Karpas-422 (cell line): ENCODE results near the gene JAGN1. TPM values are rescaled to one million over a fixed set of nuclear protein-coding genes. Genes with fewer than 3 reads are reported as not detected.
"Not testable (repeated sequence)": the region's sequence is repeated elsewhere in the genome, so short reads cannot be mapped to it uniquely, and the experiment has no call there.

Source experiments
- DNase-seq: peaks from one replicate; pipeline ENCODE4 v3.0.0-alpha.2; 2015
- H2AFZ ChIP-seq: fragments of 200-600 bp; sonication (generic); 2 replicates; pipeline ENCODE4 v1.6.1; 2014; ENCODE audit warnings: antibody characterized with exemption, low read length, mixed read lengths
- H3K27ac ChIP-seq: fragments of 200-600 bp; sonication (generic); 2 replicates; pipeline ENCODE4 v1.5.1; 2014; ENCODE audit warnings: mild to moderate bottlenecking, low read length, moderate library complexity
- H3K27me3 ChIP-seq: fragments of 200-600 bp; sonication (generic); 2 replicates; pipeline ENCODE4 v1.6.1; 2014; ENCODE audit warnings: low read length, mixed read lengths
- H3K36me3 ChIP-seq: fragments of 200-600 bp; sonication (generic); 2 replicates; pipeline ENCODE4 v1.6.1; 2014; ENCODE audit warnings: low read length, mixed read lengths; ENCODE audit not compliant: insufficient read depth
- H3K4me1 ChIP-seq: fragments of 200-600 bp; sonication (generic); 2 replicates; pipeline ENCODE4 v1.6.1; 2014; ENCODE audit warnings: mild to moderate bottlenecking, low read length, mixed read lengths
- H3K4me2 ChIP-seq: fragments of 200-600 bp; sonication (generic); 2 replicates; pipeline ENCODE4 v1.6.1; 2014; ENCODE audit warnings: low read length, low read depth, mild to moderate bottlenecking; ENCODE audit not compliant: poor library complexity, severe bottlenecking
- H3K4me3 ChIP-seq: fragments of 200-600 bp; sonication (generic); 2 replicates; pipeline ENCODE4 v1.5.1; 2014; ENCODE audit warnings: mild to moderate bottlenecking, antibody characterized with exemption, low read length, mixed read lengths
- H3K79me2 ChIP-seq: fragments of 200-600 bp; sonication (generic); 2 replicates; pipeline ENCODE4 v1.6.1; 2014; ENCODE audit warnings: mild to moderate bottlenecking, low read length, mixed read lengths
- H3K9ac ChIP-seq: fragments of 200-600 bp; sonication (generic); 2 replicates; pipeline ENCODE4 v1.6.0; 2014; ENCODE audit warnings: low read length
- H3K9me2 ChIP-seq: fragments of 200-600 bp; sonication (generic), shearing (Covaris generic); replicated peaks from 2 replicates; pipeline ENCODE4 v1.6.0; 2014; ENCODE audit warnings: mild to moderate bottlenecking, low read length, moderate library complexity; ENCODE audit not compliant: insufficient read depth
- H3K9me3 ChIP-seq: fragments of 300-700, 200-600 bp; sonication (generic); 2 replicates; pipeline ENCODE4 v1.6.1; 2014; ENCODE audit warnings: low read length, mixed read lengths
- H4K20me1 ChIP-seq: fragments of 200-600 bp; sonication (generic); 2 replicates; pipeline ENCODE4 v1.6.1; 2014; ENCODE audit warnings: mild to moderate bottlenecking, antibody characterized with exemption, low read length, low read depth; ENCODE audit not compliant: insufficient read depth
- small RNA-seq: library from RNA; depleted of rRNA; stranded (forward); fragments of <200 nt; gene quantifications from one replicate; pipeline ENCODE3, GENCODE V24; 2014
- total RNA-seq: library from RNA; depleted of rRNA; stranded (reverse); fragments of >200 nt; shearing (Covaris generic); gene quantifications from 2 replicates; pipeline ENCODE4 v1.2.3, GENCODE V29; 2014; ENCODE audit warnings: low replicate concordance; rRNA removed

Gene JAGN1
- total RNA-seq, 1 experiment from 2014 or later, result 39.2 TPM

DNA sequence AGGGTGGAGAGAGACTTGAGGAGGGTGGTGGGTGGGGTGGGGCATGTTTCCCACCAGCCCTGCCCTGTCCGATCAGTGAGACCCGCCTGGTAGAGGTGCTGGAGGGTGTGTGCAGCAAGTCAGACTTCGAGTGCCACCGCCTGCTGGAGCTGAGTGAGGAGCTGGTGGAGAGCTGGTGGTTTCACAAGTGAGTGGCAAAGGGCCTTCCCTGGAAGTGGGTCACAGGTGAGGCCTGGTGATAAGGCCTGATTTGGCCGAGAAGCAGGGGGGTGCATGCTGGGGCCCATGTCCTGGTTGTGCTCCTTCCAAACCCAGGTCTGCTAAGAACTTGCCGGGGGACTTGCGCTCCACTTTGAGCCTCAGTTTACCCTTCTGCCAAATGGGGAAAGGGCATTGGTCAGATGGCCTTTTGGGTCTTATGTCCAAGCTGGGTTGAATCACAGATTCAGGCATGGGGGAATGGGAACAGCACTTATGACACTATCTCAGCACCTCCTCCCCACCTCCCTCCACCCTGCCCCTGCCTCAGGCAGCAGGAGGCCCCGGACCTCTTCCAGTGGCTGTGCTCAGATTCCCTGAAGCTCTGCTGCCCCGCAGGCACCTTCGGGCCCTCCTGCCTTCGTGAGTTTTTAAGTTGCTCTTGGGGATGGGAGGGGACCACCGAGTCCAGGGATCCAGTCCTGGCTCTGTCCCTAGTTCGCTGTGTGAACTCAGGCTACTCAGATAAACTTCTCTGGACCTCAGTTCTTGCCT lies 47.3 kb downstream of the JAGN1 start:
- Histone ChIP-seq H3K4me2 (no peak overlapping the region), H3K9me2 (no peaks in the 10 kb centered on the region), H3K9me3 (no peaks in the 10 kb centered on the region), H3K4me3 (no peak overlapping the region), H4K20me1 (no peaks in the 10 kb centered on the region), H3K27ac (no peak overlapping the region), H3K79me2 (peaks cover 15% of the 10 kb centered on the region), H3K36me3 (peaks cover 6% of the 10 kb centered on the region; the same call in 1 of the 2 replicates), H3K9ac (no peak overlapping the region), H3K4me1 (peaks cover 24% of the 10 kb centered on the region), H2AFZ (no peak overlapping the region), H3K27me3 (no peaks in the 10 kb centered on the region)
- no peak for DNase-seq

DNA sequence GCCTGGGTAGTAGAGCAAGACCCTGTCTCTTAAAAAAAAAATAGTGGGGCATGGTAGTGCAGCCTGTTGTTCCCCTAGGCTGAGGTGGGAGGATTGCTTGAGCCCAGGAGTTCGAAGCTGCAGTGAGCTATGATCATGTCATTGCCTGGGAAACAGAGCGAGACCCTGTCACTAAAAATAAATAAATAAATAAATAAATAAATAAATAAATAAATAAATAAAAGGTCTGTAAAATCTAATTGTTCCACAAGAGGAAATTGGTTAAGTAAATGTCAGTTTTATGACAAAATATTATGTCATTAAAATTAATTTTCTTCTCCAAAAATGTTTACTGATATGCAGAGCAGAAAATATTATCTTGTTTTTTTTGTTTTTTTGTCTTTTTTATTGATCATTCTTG lies 48.6 kb downstream of the JAGN1 start:
- H4K20me1 ChIP-seq, result no peaks in the 10 kb centered on the region
- no peak overlapping the region for H3K27ac ChIP-seq
- H3K4me3 ChIP-seq, result no peak overlapping the region
- peaks cover 14% of the 10 kb centered on the region for H3K79me2 ChIP-seq
- no peaks in the 10 kb centered on the region for H3K27me3 ChIP-seq
- no peak overlapping the region for H2AFZ ChIP-seq
- peaks cover 15% of the 10 kb centered on the region for H3K4me1 ChIP-seq
- H3K9me2 ChIP-seq, result no peaks in the 10 kb centered on the region
- no peak overlapping the region for H3K4me2 ChIP-seq
- no peak overlapping the region for H3K9ac ChIP-seq
- H3K9me3 ChIP-seq, result no peaks in the 10 kb centered on the region
- peaks cover 6% of the 10 kb centered on the region; the same call in 1 of the 2 replicates for H3K36me3 ChIP-seq
- DNase-seq, result no peak

DNA sequence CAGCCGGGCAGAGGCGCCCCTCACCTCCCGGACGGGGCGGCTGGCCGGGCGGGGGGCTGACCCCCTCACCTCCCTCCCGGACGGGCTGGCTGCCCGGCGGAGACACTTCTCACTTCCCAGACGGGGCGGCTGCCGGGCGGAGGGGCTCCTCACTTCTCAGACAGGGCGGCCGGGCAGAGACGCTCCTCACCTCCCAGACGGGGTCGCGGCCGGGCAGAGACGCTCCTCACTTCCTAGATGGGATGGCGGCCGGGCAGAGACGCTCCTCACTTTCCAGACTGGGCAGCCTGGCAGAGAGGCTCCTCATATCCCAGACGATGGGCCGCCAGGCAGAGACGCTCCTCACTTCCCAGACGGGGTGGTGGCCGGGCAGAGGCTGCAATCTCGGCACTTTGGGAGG lies 49.5 kb downstream of the JAGN1 start:
- H3K9me2 ChIP-seq, H3K4me1 ChIP-seq, H3K9me3 ChIP-seq, H3K4me2 ChIP-seq, H3K36me3 ChIP-seq, DNase-seq, H3K79me2 ChIP-seq, H3K27me3 ChIP-seq, H2AFZ ChIP-seq, H3K9ac ChIP-seq, H3K27ac ChIP-seq, H4K20me1 ChIP-seq, H3K4me3 ChIP-seq: not testable (repeated sequence)

DNA sequence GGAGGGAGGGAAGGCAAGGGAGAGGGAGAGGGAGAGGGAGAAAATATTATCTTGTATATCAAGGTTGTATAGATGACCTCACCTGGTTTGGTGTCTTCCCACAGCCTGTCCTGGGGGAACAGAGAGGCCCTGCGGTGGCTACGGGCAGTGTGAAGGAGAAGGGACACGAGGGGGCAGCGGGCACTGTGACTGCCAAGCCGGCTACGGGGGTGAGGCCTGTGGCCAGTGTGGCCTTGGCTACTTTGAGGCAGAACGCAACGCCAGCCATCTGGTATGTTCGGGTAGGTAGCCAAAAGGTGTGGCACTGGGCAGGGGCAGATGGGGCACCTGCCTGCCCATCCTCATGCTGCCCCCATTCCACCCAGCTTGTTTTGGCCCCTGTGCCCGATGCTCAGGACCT lies 50.3 kb downstream of the JAGN1 start:
- no peak overlapping the region for H3K27ac ChIP-seq
- H3K4me3 ChIP-seq, result no peak overlapping the region
- no peaks in the 10 kb centered on the region for H4K20me1 ChIP-seq
- H3K9me2 ChIP-seq, result no peaks in the 10 kb centered on the region
- no peaks in the 10 kb centered on the region for H3K27me3 ChIP-seq
- no peaks in the 10 kb centered on the region for H3K79me2 ChIP-seq
- no peak overlapping the region for H2AFZ ChIP-seq
- H3K36me3 ChIP-seq, result peaks cover 6% of the 10 kb centered on the region; the same call in 1 of the 2 replicates
- H3K4me1 ChIP-seq, result no peaks in the 10 kb centered on the region
- no peak overlapping the region for H3K4me2 ChIP-seq
- no peak overlapping the region for H3K9ac ChIP-seq
- no peak for DNase-seq
- no peaks in the 10 kb centered on the region for H3K9me3 ChIP-seq

DNA sequence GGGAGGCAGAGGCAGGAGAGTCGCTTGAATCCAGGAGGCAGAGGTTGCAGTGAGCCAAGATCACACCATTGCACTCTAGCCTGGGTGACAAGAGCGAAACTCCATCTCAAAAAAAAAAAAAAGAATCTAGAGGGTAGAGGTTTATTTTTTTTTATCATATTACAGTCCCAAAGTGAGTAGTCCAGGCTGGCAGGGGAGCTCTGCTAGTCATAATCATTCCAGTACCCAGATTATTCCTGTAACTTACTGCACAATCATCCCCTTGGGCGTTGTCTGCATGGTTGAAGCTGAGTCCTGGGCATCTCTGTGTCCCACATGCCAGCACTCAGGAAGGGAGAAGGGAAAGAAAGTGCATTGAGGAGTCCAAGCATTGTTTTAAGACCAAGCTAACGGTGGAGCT lies 51.8 kb downstream of the JAGN1 start:
- Histone ChIP-seq H3K36me3 (no peaks in the 10 kb centered on the region), H4K20me1 (no peaks in the 10 kb centered on the region), H3K27me3 (no peaks in the 10 kb centered on the region), H3K27ac (no peak overlapping the region), H3K4me3 (no peak overlapping the region), H2AFZ (no peak overlapping the region), H3K9me2 (no peaks in the 10 kb centered on the region), H3K4me1 (no peaks in the 10 kb centered on the region), H3K4me2 (no peak overlapping the region), H3K9me3 (no peaks in the 10 kb centered on the region), H3K9ac (no peak overlapping the region), H3K79me2 (no peaks in the 10 kb centered on the region)
- DNase-seq, result no peak

DNA sequence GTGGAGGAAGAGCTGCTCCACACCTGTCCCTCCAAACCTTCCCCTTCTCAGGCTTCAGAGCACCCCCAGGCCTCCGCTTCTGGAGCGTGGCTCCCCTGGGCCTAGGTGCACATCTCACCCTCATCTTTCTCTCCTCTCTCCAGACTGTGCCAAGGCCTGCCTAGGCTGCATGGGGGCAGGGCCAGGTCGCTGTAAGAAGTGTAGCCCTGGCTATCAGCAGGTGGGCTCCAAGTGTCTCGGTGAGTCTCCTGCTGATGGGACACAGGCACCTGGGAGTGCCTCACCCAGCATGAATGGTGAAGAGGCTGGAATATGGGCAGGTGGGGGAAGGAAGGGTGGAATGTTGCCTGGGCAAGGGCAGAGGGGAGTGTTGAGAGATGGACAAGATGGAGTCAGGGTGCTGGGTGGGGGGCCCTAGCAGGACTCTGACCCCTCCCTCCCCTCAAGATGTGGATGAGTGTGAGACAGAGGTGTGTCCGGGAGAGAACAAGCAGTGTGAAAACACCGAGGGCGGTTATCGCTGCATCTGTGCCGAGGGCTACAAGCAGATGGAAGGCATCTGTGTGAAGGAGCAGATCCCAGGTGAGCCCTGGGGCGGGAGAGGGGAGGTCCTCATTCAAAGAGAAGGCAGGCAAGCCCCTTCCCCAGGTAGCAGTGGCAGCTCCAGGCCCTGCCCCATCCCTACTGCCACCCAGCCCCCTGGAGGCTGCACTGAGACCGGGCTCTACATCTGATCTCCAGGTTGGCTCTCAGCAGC lies 52.7 kb downstream of the JAGN1 start:
- no peak overlapping the region for H3K9ac ChIP-seq
- H3K27me3 ChIP-seq, result no peaks in the 10 kb centered on the region
- no peaks in the 10 kb centered on the region for H3K4me1 ChIP-seq
- H3K9me2 ChIP-seq, result no peaks in the 10 kb centered on the region
- H2AFZ ChIP-seq, result no peak overlapping the region
- H3K27ac ChIP-seq, result no peak overlapping the region
- no peak for DNase-seq
- no peaks in the 10 kb centered on the region for H3K79me2 ChIP-seq
- no peaks in the 10 kb centered on the region for H3K36me3 ChIP-seq
- no peak overlapping the region for H3K4me2 ChIP-seq
- no peaks in the 10 kb centered on the region for H4K20me1 ChIP-seq
- no peak overlapping the region for H3K4me3 ChIP-seq
- no peaks in the 10 kb centered on the region for H3K9me3 ChIP-seq

Small RNA genes lying within 50 kb of the gene (small RNA-seq; reads per million reads assigned to genes)
- gene RNU6-882P, result not detected

Other genes with a start within 250 kb of the JAGN1 start
- gene MTMR14, start 241.1 kb upstream of the JAGN1 start, total RNA-seq, result 47.4 and 49.1 TPM in 2 replicates
- gene CPNE9, start 186.8 kb upstream of the JAGN1 start, total RNA-seq, result 0.18 TPM in 1 of 2 replicates, not detected in the other
- 14.5 and 28.2 TPM in 2 replicates for gene BRPF1, start 158.9 kb upstream of the JAGN1 start, total RNA-seq
- gene OGG1, start 140.7 kb upstream of the JAGN1 start, total RNA-seq, result 22.1 and 48.7 TPM in 2 replicates
- gene CAMK1, start 120.7 kb upstream of the JAGN1 start, total RNA-seq, result 41.6 and 86.6 TPM in 2 replicates
- 80.2 and 122 TPM in 2 replicates for gene TADA3, start 98.1 kb upstream of the JAGN1 start, total RNA-seq
- 102 and 123 TPM in 2 replicates for gene ARPC4, start 97.5 kb upstream of the JAGN1 start, total RNA-seq
- 79.3 and 84.6 TPM in 2 replicates for gene TTLL3, start 80.3 kb upstream of the JAGN1 start, total RNA-seq
- 49.9 and 62.5 TPM in 2 replicates for gene RPUSD3, start 46.6 kb upstream of the JAGN1 start, total RNA-seq
- gene CIDEC, start 10.4 kb upstream of the JAGN1 start, total RNA-seq, result not detected in 2 replicates
- gene IL17RE, start 12.2 kb downstream of the JAGN1 start, total RNA-seq, result not detected in 2 replicates
- 0.54 and 2.5 TPM in 2 replicates for gene IL17RC, start 26.5 kb downstream of the JAGN1 start, total RNA-seq
- gene CRELD1, start 43.2 kb downstream of the JAGN1 start, total RNA-seq, result 5.6 and 33.7 TPM in 2 replicates
- gene PRRT3, start 61.8 kb downstream of the JAGN1 start, total RNA-seq, result 1.0 and 2.1 TPM in 2 replicates
- 26.9 and 50.1 TPM in 2 replicates for gene EMC3, start 96.2 kb downstream of the JAGN1 start, total RNA-seq
- 33.0 and 67.8 TPM in 2 replicates for gene FANCD2, start 135.8 kb downstream of the JAGN1 start, total RNA-seq
- gene FANCD2OS, start 217.6 kb downstream of the JAGN1 start, total RNA-seq, result not detected in 2 replicates
- 103 and 121 TPM in 2 replicates for gene BRK1, start 225.1 kb downstream of the JAGN1 start, total RNA-seq